Esophagus squamous epithelium (tissue), 4 donors: ENCODE data around the gene SPATA13.
"Not testable (repeated sequence)": the region's sequence is repeated elsewhere in the genome, so short reads cannot be mapped to it uniquely, and the experiment has no call there.

ENCODE experiments used
- CTCF ChIP-seq, 6 experiments: fragments of 450-650 bp in 4 of 6; fragments of 200-600 bp in 2 of 6; sonication (generic) in 2 of 6; IDR thresholded peaks; one replicate each; pipeline ENCODE4 v1.5.1; 2016 to 2019; ENCODE audit warnings: antibody characterized with exemption in 6 of 6, mild to moderate bottlenecking in 4 of 6, moderate library complexity in 4 of 6
- POLR2A ChIP-seq, 4 donors: fragments of 450-650 bp; IDR thresholded peaks; one replicate each; pipeline ENCODE4 v1.6.1; 2017; ENCODE audit warnings: antibody characterized with exemption in 4 of 4, mild to moderate bottlenecking in 4 of 4, moderate library complexity in 3 of 4

- TF ChIP-seq POLR2A, CTCF (IDR thresholded peaks at IDR 0.05): not testable (repeated sequence)
Observed at GRCh38 chr13:24321416-24321815, 160.9 kb downstream of the SPATA13 start.
